K562 (cell line): ENCODE measurements around the gene UTP11. TPM values are rescaled to one million over a fixed set of nuclear protein-coding genes. Genes with fewer than 3 reads are reported as not detected.

Source experiments
- ATAC-seq: fragments of 200-7000 bp; cut with Tn5 transposase; 3 replicates; pipeline ENCODE4 v1.9.1; 2020; ENCODE audit warnings: moderate library complexity
- BruUV-seq: library from RNA; stranded (reverse); fragments of 400-500 nt; replicated peaks from 2 replicates; lab custom pipeline; 2021; lab: Mats Ljungman, UMichigan
- CTCF ChIA-PET: fragments of 300-600 bp; formaldehyde crosslinking; extraction: SDS; loops from one replicate; lab custom pipeline; 2021; ENCODE audit warnings: low intra/inter-chr PET ratio; lab: Yijun Ruan, JAX
- POLR2A ChIA-PET: fragments of 300-600, 350-650 bp; sonication (Branson Sonifier 250); formaldehyde crosslinking; extraction: SDS; loops from one replicate; lab custom pipeline; 2021; ENCODE audit warnings: antibody characterized with exemption, inconsistent platforms; lab: Yijun Ruan, JAX
- DNase-seq, 4 experiments: peaks; one replicate each; pipeline versions ENCODE4 v3.0.0 to v3.0.0-alpha.2; 2011 to 2018; ENCODE audit warnings: low spot score in 3 of 4, mixed read lengths in 3 of 4; ENCODE audit errors: extremely low read depth in 1 of 4
- FAIRE-seq: peaks from 2 replicates; lab custom pipeline; 2011; peaks lifted over from hg19 to GRCh38; lab: Jason Lieb, UNC
- H2AFZ ChIP-seq: 2 replicates; pipeline ENCODE4 v1.6.0; 2011; ENCODE audit warnings: low read depth, low read length, control low read depth, inconsistent platforms
- H3K27ac ChIP-seq: fragments of 200-600 bp; 3 replicates; pipeline ENCODE4 v1.8.0; 2011; ENCODE audit warnings: low read depth, mild to moderate bottlenecking, control low read depth, inconsistent platforms, low read length, moderate library complexity, mixed read lengths; ENCODE audit errors: extremely low read depth
- H3K27me3 ChIP-seq, 2 experiments: fragments of 300-600 bp in 1 of 2; 2 replicates in 1 of 2; 3 replicates in 1 of 2; pipeline versions ENCODE4 v1.6.0 to v1.8.0; 2011; ENCODE audit warnings: inconsistent platforms in 2 of 2, low read length in 2 of 2, mild to moderate bottlenecking in 1 of 2, mixed read lengths in 1 of 2, moderate library complexity in 1 of 2; ENCODE audit not compliant: control insufficient read depth in 2 of 2, insufficient read depth in 2 of 2
- H3K36me3 ChIP-seq: fragments of 300-600 bp; 3 replicates; pipeline ENCODE4 v1.8.0; 2011; ENCODE audit warnings: mild to moderate bottlenecking, low read length, inconsistent platforms; ENCODE audit not compliant: control insufficient read depth, insufficient read depth
- H3K4me1 ChIP-seq, 2 experiments: fragments of 200-600 bp in 1 of 2; replicated peaks in 1 of 2; 2 replicates in 1 of 2; 3 replicates in 1 of 2; pipeline versions ENCODE4 v1.5.1 to v1.8.0; 2011; ENCODE audit warnings: inconsistent platforms in 2 of 2, low read length in 2 of 2, mild to moderate bottlenecking in 1 of 2, mixed read lengths in 1 of 2, moderate library complexity in 1 of 2; ENCODE audit not compliant: control insufficient read depth in 2 of 2, insufficient read depth in 2 of 2
- H3K4me2 ChIP-seq: 2 replicates; pipeline ENCODE4 v1.6.1; 2011; ENCODE audit warnings: low read length, control low read depth, inconsistent platforms, mixed read lengths; ENCODE audit not compliant: insufficient read depth
- H3K4me3 ChIP-seq: fragments of 200-600 bp; sonication (generic), shearing (Covaris generic); 2 replicates; pipeline ENCODE4 v1.5.1; 2016; ENCODE audit warnings: control low read depth, inconsistent platforms
- H3K79me2 ChIP-seq: fragments of 200-600 bp; 3 replicates; pipeline ENCODE4 v1.8.0; 2011; ENCODE audit warnings: low read length, inconsistent platforms; ENCODE audit not compliant: control insufficient read depth, insufficient read depth
- H3K9ac ChIP-seq, 2 experiments: 2 replicates each; pipeline versions ENCODE4 v1.6.0 to v1.6.1; 2011; ENCODE audit warnings: low read depth in 2 of 2, low read length in 2 of 2, control low read depth in 1 of 2, inconsistent platforms in 1 of 2, mild to moderate bottlenecking in 1 of 2, mixed read lengths in 1 of 2; ENCODE audit not compliant: insufficient read depth in 1 of 2
- H3K9me1 ChIP-seq: one replicate; pipeline ENCODE4 v1.6.0; 2011; ENCODE audit warnings: inconsistent platforms, mild to moderate bottlenecking, low read length, moderate library complexity; ENCODE audit not compliant: control insufficient read depth, insufficient read depth
- H3K9me3 ChIP-seq: replicated peaks from 2 replicates; pipeline ENCODE4 v1.5.1; 2011; ENCODE audit warnings: low read depth, low read length, inconsistent platforms; ENCODE audit not compliant: control insufficient read depth, insufficient read depth
- H4K20me1 ChIP-seq: replicated peaks from 2 replicates; pipeline ENCODE4 v1.6.1; 2011; ENCODE audit warnings: low read length, inconsistent platforms, mixed read lengths; ENCODE audit not compliant: control insufficient read depth, insufficient read depth
- E2F5 ChIP-seq: sonication (generic); formaldehyde crosslinking; IDR thresholded peaks from 2 replicates; pipeline ENCODE4 v1.8.0; 2022; ENCODE audit warnings: mild to moderate bottlenecking, missing genetic modification reagents
- FUS ChIP-seq: fragments of 200-400 bp; formaldehyde crosslinking; optimal IDR thresholded peaks from 2 replicates; pipeline ENCODE3; 2017; ENCODE audit warnings: low read depth, low read length
- GTF2E2 ChIP-seq: fragments of 200-800 bp; sonication (Bioruptor generic); IDR thresholded peaks from 2 replicates; pipeline ENCODE4 v1.6.1; 2016; ENCODE audit warnings: missing genetic modification characterization, missing compliant biosample characterization
- HIVEP1 ChIP-seq: fragments of 250-450 bp; sonication (Bioruptor Pico); IDR thresholded peaks from 2 replicates; pipeline ENCODE4 v1.4.0; 2020; ENCODE audit warnings: mild to moderate bottlenecking
- MCM7 ChIP-seq, 2 experiments: fragments of 450-650 bp; IDR thresholded peaks; 2 replicates each; pipeline ENCODE4 v1.6.1; 2016 to 2018
- MEF2D ChIP-seq: conservative IDR thresholded peaks from 2 replicates; pipeline ENCODE4 v1.6.1; 2016; ENCODE audit warnings: low read depth, missing genetic modification characterization, missing compliant biosample characterization
- NR2C1 ChIP-seq, 2 experiments: fragments of 450-650 bp; IDR thresholded peaks; 2 replicates each; pipeline ENCODE4 v1.6.1; 2017; ENCODE audit warnings: mild to moderate bottlenecking in 2 of 2, antibody characterized with exemption in 1 of 2, inconsistent platforms in 1 of 2, missing compliant biosample characterization in 1 of 2, missing genetic modification characterization in 1 of 2
- RBM25 ChIP-seq: fragments of 200-400 bp; formaldehyde crosslinking; IDR thresholded peaks from 2 replicates; pipeline ENCODE4 v1.6.1; 2018; ENCODE audit warnings: low read length, low read depth, moderate library complexity; ENCODE audit not compliant: severe bottlenecking
- SMARCE1 ChIP-seq: fragments of 450-650 bp; IDR thresholded peaks from 2 replicates; pipeline ENCODE4 v1.7.1; 2016; ENCODE audit warnings: mild to moderate bottlenecking
- SRSF9 ChIP-seq: fragments of 200-400 bp; formaldehyde crosslinking; IDR thresholded peaks from 2 replicates; pipeline ENCODE4 v1.6.1; 2017; ENCODE audit warnings: low read depth, low read length, borderline replicate concordance
- WGBS: fragments of 100-300 bp; shearing (Covaris generic); methylation state at CpG from one replicate; pipeline ENCODE4 v1.1.6; 2016; ENCODE audit warnings: low coverage, mixed read lengths; ENCODE audit not compliant: insufficient coverage; ENCODE audit errors: missing lambda C conversion rate; 5-methylcytosine and 5-hydroxymethylcytosine counted together
- in situ Hi-C: fragments of 300-500 bp; cut with MboI; formaldehyde crosslinking; loops from 4 replicates; pipeline ENCODE4 v1.15.0; 2018; ENCODE audit warnings: inconsistent platforms, mixed read lengths
- intact Hi-C: fragments of 100-400 bp; cut with micrococcal nuclease; formaldehyde crosslinking; loops from 2 replicates; pipeline ENCODE4 v1.14.2; 2022
- polyA plus RNA-seq, 8 experiments: library from polyadenylated mRNA; depleted of rRNA in 4 of 8; stranded (reverse) in 5 of 8; unstranded in 3 of 8; fragments of >200 nt; fragmentation: Nextera tagmentation in 2 of 8; fragmentation: Illumina TruSeq in 1 of 8; extraction: Ambion mirVana in 2 of 8; extraction: Trizol in 1 of 8; gene quantifications; 2 replicates each; pipeline versions ENCODE4 v1.2.1 to v1.2.3, GENCODE V29; 2011 to 2014; ENCODE audit warnings: inconsistent platforms in 1 of 8, missing spikeins in 1 of 8
- total RNA-seq, 7 experiments: library from RNA; depleted of rRNA in 6 of 7; stranded (reverse); fragments of >200 nt in 6 of 7; fragmentation: Illumina TruSeq in 2 of 7; extraction: Trizol in 2 of 7; gene quantifications; 2 replicates each; pipeline versions ENCODE4 v1.2.1 to v1.2.3, GENCODE V29; 2011 to 2021; ENCODE audit warnings: low replicate concordance in 1 of 7
- TF ChIP-seq, protein P1 (sequence below): sonication (generic); formaldehyde crosslinking; IDR thresholded peaks from 2 replicates; pipeline ENCODE4 v1.8.0; 2022; ENCODE audit warnings: mild to moderate bottlenecking, missing genetic modification reagents
- TF ChIP-seq, protein P2 (sequence below): sonication (generic); formaldehyde crosslinking; IDR thresholded peaks from 2 replicates; pipeline ENCODE4 v1.8.0; 2023; ENCODE audit warnings: mild to moderate bottlenecking, missing genetic modification reagents

Gene UTP11
- total and polyA plus RNA-seq, 9 of the 15 experiments (the other 6 are each of a cell fraction or from before 2014, with no cell fraction given), result 91.1 to 378 (median 221) TPM

DNA sequence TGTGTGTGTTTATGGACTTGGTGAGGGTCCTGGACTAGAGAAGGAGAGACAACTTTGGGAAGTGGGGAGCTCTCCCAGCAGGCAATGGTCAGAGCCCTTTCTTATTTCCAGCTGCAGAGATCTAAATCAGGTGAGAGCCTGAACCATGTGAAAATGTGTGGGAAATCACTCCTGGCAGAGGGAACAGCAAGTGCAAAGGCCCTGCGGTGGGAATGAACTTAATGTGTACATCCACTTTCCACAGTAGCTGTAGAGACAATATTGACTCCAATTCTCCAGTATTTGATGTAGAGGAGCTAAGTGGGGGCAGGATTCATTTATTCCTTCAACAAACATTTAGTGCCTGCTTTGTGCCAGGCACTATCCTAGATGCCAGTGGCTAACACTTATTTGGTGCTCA, 48.8 kb downstream of the UTP11 start:
- H3K4me2 ChIP-seq, result no peak overlapping the region
- H3K36me3 ChIP-seq, result no peaks in the 10 kb centered on the region
- 45% methylated on average over 1 of the region's 1 CpG for WGBS
- DNase-seq (no peak), ATAC-seq (no peak), FAIRE-seq (no peak)
- intact Hi-C loops (no loop called here), in situ Hi-C loops (no loop called here)
- H3K27me3 ChIP-seq, result peaks cover 2 to 9% of the 10 kb centered on the region in 2 experiments; a peak in 1 of 5 replicates
- ChIA-PET POLR2A (interaction anchor here (0.6 to 2.2 kb wide), 3 partner anchors 9 to 782 kb away, joined by 3 to 5 read pairs (median 3); no protein-coding TSS in a partner anchor), CTCF (no interaction called here)
- H3K4me3 ChIP-seq, result no peak overlapping the region
- no TSS peak for BruUV-seq
- H3K79me2 ChIP-seq, result no peaks in the 10 kb centered on the region
- TF ChIP-seq MCM7 (IDR thresholded peaks at IDR 0.05) (no peak), HIVEP1 (CRISPR knock-in tag) (no peak), RBM25 (peak; percentile 93), MEF2D (tag) (no peak)
- no peak overlapping the region for H3K27ac ChIP-seq
- no peaks in the 10 kb centered on the region for H3K9me3 ChIP-seq
- H2AFZ ChIP-seq, result no peak overlapping the region
- no peak overlapping the region for H3K9ac ChIP-seq
- no peaks in the 10 kb centered on the region for H3K9me1 ChIP-seq
- H4K20me1 ChIP-seq, result no peaks in the 10 kb centered on the region
- H3K4me1 ChIP-seq, result peaks cover 12 to 21% of the 10 kb centered on the region in 2 experiments; a peak in 4 of 5 replicates

DNA sequence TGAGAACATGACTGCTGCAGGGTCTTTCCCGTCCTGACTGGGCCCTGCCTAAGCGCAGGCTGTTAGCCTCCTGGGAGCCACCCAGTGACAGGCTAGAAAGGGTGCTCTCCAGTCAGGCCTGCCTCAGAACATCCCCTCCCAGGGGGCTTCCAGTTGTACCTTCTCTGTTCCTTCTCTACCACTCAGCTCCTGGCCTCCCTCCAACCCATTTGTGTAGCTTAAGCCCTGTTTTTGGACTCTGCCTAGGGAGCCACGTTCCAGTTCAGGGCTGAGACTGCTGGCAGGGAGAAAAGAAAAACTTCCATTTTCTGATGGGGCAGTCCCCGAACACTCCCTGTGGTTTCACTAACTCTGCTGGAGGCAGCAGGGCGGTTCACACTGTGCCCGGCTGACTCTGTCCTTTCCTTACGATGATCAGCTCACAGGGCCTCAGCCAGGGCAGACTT, 49.4 kb downstream of the UTP11 start:
- ATAC-seq (no peak), DNase-seq (no peak), FAIRE-seq (no peak)
- Histone ChIP-seq H3K4me3 (no peak overlapping the region), H4K20me1 (no peaks in the 10 kb centered on the region), H3K36me3 (no peaks in the 10 kb centered on the region), H3K9ac (no peak overlapping the region), H3K9me3 (no peaks in the 10 kb centered on the region), H3K79me2 (no peaks in the 10 kb centered on the region), H3K27me3 (peaks cover 0 to 12% of the 10 kb centered on the region in 2 experiments; a peak in 2 of 5 replicates), H3K27ac (no peak overlapping the region), H3K4me2 (no peak overlapping the region), H3K4me1 (peaks cover 12 to 21% of the 10 kb centered on the region in 2 experiments; a peak in 4 of 5 replicates), H2AFZ (no peak overlapping the region), H3K9me1 (no peaks in the 10 kb centered on the region)
- intact Hi-C loops (no loop called here), in situ Hi-C loops (no loop called here)
- no TSS peak for BruUV-seq
- WGBS, result 8% methylated on average over 7 of the region's 7 CpGs
- CTCF ChIA-PET, result no interaction called here
- POLR2A ChIA-PET, result interaction anchor here (0.7 to 2.2 kb wide), 3 partner anchors 9 to 781 kb away, joined by 3 to 5 read pairs (median 3); no protein-coding TSS in a partner anchor
- TF ChIP-seq, protein P1, sequence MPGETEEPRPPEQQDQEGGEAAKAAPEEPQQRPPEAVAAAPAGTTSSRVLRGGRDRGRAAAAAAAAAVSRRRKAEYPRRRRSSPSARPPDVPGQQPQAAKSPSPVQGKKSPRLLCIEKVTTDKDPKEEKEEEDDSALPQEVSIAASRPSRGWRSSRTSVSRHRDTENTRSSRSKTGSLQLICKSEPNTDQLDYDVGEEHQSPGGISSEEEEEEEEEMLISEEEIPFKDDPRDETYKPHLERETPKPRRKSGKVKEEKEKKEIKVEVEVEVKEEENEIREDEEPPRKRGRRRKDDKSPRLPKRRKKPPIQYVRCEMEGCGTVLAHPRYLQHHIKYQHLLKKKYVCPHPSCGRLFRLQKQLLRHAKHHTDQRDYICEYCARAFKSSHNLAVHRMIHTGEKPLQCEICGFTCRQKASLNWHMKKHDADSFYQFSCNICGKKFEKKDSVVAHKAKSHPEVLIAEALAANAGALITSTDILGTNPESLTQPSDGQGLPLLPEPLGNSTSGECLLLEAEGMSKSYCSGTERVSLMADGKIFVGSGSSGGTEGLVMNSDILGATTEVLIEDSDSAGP (CRISPR knock-in tag), result no peak
- no peak for TF ChIP-seq SRSF9
- TF ChIP-seq SMARCE1, result no peak
- TF ChIP-seq, protein P2, sequence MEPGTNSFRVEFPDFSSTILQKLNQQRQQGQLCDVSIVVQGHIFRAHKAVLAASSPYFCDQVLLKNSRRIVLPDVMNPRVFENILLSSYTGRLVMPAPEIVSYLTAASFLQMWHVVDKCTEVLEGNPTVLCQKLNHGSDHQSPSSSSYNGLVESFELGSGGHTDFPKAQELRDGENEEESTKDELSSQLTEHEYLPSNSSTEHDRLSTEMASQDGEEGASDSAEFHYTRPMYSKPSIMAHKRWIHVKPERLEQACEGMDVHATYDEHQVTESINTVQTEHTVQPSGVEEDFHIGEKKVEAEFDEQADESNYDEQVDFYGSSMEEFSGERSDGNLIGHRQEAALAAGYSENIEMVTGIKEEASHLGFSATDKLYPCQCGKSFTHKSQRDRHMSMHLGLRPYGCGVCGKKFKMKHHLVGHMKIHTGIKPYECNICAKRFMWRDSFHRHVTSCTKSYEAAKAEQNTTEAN (CRISPR knock-in tag), result no peak
- TF ChIP-seq GTF2E2 (tag), result no peak
- TF ChIP-seq NR2C1 (IDR thresholded peaks at IDR 0.05), result no peak
- TF ChIP-seq NR2C1 (tag; IDR thresholded peaks at IDR 0.05), result no peak
- TF ChIP-seq FUS, result no peak
- TF ChIP-seq E2F5 (CRISPR knock-in tag), result no peak
